ENCODE data around the gene CBY2.
"Not testable (repeated sequence)": the region's sequence is repeated elsewhere in the genome, so short reads cannot be mapped to it uniquely, and the experiment has no call there.

Gene CBY2, protein sequence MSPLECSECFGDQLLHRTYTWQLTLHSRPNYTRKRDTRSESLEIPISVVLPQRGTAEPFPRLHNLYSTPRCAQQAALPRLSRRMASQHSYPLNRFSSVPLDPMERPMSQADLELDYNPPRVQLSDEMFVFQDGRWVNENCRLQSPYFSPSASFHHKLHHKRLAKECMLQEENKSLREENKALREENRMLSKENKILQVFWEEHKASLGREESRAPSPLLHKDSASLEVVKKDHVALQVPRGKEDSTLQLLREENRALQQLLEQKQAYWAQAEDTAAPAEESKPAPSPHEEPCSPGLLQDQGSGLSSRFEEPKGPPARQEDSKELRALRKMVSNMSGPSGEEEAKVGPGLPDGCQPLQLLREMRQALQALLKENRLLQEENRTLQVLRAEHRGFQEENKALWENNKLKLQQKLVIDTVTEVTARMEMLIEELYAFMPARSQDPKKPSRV

DNA sequence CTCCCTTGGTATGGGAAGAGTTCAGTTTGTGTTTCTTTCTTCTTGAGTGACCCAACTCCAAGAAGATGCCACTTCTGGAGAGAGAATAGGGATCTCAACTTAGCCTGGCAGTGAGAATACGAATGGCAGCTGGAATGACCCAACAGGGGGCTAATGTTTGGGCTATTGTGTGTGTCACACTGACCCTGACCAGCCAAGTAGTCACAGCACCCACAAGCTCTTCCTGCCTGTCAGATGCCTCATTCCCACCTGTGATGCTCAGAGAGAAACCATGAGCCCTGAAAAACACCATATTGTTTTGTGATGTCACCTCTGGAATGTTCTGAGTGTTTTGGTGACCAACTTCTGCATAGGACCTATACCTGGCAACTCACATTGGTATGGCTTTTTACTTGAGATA, at the start of gene CBY2:
CBY2 (plus strand) TSS at position 233 of the 400 bp plus-strand sequence; CDS start at position 304, 71 bp downstream.
- DNase-seq (ENCODE audit: insufficient read length, low spot score) (no peak), FAIRE-seq (no peak)
- TF ChIP-seq POLR2A (IDR thresholded peaks at IDR 0.05; ENCODE audit: low read depth, low read length): no peak

DNA sequence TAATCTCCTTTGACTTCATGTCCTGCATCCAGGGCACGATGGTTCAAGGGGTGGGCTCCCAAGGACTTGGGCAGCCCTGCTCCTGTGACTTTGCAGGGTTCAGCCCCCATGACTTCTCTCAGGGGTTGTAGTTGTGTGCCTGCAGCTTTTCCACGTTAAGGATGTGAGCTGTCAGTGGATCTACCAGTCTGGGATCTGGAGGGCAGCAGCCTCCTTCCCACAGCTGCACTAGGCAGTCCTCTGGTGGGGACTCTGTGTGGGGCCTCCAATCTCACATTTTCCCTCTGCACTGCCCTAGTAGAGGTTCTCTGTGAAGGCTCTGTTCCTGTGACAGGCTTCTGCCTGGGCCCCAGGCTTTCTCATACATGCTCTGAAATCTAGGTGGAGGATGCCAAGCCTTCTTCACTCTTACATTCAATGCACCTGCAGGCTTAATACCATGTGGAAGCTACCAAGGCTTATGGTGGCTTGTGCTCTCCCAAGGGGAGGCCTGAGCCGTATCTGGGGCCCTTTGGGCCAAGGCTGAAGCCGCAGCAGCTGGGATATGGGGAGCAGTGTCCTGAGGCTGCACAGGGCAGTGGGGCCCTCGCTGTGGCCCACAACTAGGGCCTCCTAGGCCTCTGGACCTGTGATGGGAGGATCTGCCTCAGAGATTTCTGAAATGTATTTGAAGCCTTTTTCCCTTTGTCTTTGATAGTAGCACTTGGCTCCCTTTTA, 47.3 kb upstream of the CBY2 start:
- no peak for FAIRE-seq
- TF ChIP-seq POLR2A (IDR thresholded peaks at IDR 0.05; ENCODE audit: low read depth, low read length): no peak
- no peak for DNase-seq (ENCODE audit: insufficient read length, low spot score)

DNA sequence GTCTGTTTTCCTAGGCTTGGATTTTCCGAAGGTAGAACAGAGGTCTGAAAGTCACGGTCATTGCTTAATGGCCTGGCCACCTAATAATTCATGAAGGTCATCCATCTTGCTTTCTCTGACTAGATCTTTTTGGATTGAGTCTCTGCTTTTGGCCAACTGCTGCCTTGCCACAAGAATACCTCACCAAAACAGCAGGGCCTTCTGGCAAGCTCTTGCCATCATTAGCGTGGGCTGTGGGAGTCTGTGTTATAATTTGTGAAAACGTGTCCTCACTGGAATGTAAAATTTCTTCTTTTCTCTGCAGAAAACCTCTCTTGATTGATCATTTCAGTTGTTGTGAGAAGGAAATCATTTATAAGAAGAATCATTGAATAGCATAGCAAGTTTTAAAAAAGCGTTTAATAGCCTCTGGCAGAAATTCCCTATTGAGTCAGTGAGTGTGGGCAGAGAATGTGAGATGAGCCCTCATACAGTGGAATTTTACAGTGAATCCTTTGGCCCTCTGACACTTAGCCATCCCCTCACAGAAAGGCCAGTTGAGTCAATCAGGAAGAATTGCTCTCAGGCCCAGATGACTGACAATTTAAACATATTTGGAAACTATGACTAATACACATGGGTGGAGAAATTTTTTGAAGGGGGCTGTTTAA, 43.4 kb upstream of the CBY2 start:
- no peak for TF ChIP-seq POLR2A (IDR thresholded peaks at IDR 0.05; ENCODE audit: low read depth, low read length)
- no peak for DNase-seq (ENCODE audit: insufficient read length, low spot score)
- FAIRE-seq: no peak

DNA sequence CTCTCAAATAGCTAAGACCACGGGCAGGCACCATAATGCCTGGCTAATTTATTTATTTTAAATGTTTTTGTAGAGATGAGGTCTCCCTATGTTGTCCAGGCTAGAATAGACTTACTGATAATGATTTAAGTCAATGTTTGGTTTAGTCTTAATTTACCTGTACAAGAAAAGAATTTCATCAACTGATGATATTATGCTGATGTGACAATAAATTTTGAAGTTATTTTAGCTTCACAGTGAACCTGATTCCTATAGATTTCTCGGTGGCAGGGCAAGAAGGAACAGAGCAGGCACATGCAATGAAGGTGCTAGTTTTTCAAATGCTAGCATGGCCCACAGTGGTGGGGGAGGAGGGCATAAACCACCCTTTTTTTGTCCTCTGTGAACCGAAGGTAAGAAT, 42.6 kb upstream of the CBY2 start:
- DNase-seq (ENCODE audit: insufficient read length, low spot score): no peak
- TF ChIP-seq POLR2A (IDR thresholded peaks at IDR 0.05; ENCODE audit: low read depth, low read length): no peak
- no peak for FAIRE-seq

DNA sequence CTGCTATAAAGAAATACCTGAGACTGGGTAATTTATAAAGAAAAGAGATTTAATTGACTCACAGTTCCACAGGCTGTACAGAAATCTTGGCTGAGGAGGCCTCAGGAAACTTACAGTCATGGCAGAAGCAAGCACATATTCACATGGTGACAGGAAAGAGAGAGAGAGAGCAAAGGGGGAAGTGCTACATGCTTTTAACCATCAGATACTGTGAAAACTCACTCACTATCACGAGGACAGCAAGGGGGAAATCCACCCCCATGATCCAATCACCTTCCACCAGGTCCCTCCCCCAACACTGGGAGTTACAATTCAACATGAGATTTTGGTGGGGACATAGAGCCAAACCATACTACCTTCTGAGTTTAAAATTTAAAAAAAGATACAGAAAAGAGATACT, 41.7 kb upstream of the CBY2 start:
- not testable (repeated sequence) for FAIRE-seq

DNA sequence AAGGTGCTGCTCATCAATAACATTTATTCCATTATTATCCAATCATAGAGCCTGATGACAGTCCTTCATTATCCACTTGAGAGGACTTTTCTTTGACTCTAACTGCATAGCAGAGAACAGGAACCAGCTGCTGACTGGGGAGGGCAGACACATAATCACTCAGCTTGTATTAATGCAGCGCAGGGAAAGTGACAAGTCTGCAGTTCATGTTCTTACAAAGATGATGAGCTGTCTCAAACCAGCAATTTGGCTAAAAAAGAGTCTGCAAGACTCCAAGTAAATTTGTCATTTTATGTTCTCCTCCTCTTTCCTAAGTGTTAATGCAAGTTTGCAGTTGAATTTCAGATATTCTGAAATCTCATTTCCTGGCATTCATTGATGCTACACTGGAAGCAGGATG, 40.0 kb upstream of the CBY2 start:
- FAIRE-seq: no peak
- no peak for DNase-seq (ENCODE audit: insufficient read length, low spot score)
- no peak for TF ChIP-seq POLR2A (IDR thresholded peaks at IDR 0.05; ENCODE audit: low read depth, low read length)

More for the DNA sequence above, 41.7 kb upstream of the CBY2 start:
- DNase-seq (ENCODE audit: insufficient read length, low spot score): not testable (repeated sequence)

DNA sequence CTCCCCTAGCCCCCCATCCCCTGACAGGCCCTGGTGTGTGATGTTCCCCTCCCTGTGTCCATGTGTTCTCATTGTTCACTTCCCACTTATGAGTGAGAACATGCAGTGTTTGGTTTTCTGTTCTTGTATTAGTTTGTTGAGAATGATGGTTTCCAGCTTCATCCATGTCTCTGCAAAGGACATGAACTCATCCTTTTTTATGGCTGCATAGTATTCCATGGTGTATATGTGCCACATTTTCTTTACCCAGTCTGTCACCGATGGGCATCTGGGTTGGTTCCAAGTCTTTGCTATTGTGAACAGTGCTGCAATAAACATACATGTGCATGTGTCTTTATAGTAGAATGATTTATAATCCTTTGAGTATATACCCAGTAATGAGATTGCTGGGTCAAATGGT, 39.2 kb upstream of the CBY2 start:
- not testable (repeated sequence) for FAIRE-seq; DNase-seq (ENCODE audit: insufficient read length, low spot score)

DNA sequence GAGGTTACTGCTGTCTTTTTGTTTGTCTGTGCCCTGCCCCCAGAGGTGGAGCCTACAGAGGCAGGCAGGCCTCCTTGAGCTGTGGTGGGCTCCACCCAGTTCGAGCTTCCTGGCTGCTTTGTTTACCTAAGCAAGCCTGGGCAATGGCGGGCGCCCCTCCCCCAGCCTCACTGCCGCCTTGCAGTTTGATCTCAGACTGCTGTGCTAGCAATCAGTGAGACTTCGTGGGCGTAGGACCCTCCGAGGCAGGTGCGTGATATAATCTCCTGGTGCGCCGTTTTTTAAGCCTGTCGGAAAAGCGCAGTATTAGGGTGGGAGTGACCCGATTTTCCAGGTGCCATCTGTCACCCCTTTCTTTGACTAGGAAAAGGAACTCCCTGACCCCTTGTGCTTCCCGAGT, 32.5 kb upstream of the CBY2 start:
- not testable (repeated sequence) for DNase-seq (ENCODE audit: insufficient read length, low spot score); FAIRE-seq

DNA sequence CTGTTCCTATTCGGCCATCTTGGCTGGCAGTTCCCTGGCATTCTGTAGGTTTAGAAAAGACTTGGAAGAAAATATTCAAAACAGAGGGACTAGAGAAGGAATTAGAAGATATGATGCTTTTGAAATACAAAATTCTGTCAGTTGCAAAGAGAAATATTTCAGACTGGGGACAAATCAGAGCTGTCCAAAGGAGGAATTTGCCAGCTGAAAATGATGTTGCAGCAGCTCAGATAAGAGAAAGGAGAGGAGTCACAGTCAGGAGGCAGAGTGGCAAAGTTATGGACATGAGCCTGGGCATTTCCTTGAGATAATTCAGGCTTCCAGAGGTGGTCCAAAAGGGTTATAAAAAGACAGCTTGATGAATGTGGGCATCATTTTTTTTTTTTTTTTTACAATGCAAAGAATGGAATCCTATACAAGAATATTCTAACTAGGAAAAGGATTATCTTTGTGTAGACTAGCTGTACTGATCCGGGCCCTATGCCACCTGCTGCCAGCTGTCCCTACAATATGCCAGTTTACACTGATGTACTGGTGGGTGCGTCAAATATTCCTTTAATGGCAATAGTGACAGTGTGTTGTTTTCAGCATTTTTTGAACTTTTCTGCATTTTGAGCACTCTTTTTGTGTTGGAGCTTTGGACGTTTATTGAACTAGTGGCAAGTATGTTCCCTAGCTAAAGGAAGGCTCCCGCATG, 31.8 kb upstream of the CBY2 start:
- TF ChIP-seq POLR2A (IDR thresholded peaks at IDR 0.05; ENCODE audit: low read depth, low read length): no peak
- DNase-seq (ENCODE audit: insufficient read length, low spot score) (no peak), FAIRE-seq (no peak)

DNA sequence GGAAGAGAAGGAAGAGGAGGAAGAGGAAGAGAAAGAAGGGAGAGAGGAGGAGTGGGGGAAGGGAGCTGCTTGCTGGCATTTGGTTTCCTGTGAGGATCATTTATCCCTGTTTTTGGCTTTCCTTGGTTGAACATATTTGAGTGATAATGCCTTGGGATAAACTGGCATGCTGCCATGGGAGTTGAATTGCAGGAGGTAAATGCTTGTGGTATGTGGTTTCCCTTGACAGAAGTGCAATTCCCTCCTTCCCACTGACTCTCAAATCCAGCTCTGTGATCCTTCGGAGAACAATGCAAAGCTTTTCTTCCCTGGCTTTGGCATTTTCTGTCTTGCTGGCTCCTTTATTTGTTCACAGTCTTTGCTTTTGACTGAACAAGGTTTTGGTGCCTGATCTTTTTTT, 27.2 kb upstream of the CBY2 start:
- TF ChIP-seq POLR2A (IDR thresholded peaks at IDR 0.05; ENCODE audit: low read depth, low read length): no peak
- FAIRE-seq (no peak), DNase-seq (ENCODE audit: insufficient read length, low spot score) (no peak)

DNA sequence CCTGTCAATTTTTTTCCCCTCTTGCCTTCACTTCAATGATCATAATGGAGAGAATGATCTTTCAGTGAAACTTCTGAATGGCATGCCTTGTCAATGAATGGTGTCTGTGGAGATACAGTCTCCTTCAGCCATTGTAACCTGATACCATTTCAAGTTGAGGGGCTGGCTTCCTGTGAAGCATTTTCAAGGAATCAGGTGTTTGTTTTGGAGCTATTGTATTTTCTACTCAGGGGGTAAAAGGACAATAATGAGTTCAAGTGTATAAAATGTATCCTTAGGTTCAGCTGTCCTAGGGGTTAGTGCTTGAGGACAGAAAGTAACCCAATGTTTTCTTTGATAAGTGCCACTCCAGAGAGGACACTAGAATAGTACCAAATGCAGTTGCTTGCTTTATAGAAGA, 23.8 kb upstream of the CBY2 start:
- TF ChIP-seq POLR2A (IDR thresholded peaks at IDR 0.05; ENCODE audit: low read depth, low read length): no peak
- FAIRE-seq (no peak), DNase-seq (ENCODE audit: insufficient read length, low spot score) (no peak)

DNA sequence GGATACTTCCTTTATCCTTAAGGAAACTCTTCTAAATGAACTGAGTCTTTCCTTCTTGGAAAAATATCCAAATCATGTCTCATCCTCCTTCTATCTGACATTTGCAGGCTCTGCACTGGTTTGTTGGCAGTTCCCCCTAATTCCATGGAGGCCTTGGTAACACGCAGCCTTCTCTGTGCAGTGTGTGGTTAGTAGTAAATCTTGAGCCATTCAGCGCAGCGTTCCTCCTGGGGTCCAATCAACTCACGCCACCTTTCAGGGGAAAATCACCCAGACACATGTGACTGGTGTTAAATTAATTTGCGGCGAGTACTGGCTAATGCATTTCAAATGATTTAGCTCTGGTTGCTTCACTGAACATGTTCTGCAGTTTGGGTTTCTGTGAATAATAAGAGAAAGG, 21.0 kb upstream of the CBY2 start:
- no peak for FAIRE-seq
- no peak for TF ChIP-seq POLR2A (IDR thresholded peaks at IDR 0.05; ENCODE audit: low read depth, low read length)

DNA sequence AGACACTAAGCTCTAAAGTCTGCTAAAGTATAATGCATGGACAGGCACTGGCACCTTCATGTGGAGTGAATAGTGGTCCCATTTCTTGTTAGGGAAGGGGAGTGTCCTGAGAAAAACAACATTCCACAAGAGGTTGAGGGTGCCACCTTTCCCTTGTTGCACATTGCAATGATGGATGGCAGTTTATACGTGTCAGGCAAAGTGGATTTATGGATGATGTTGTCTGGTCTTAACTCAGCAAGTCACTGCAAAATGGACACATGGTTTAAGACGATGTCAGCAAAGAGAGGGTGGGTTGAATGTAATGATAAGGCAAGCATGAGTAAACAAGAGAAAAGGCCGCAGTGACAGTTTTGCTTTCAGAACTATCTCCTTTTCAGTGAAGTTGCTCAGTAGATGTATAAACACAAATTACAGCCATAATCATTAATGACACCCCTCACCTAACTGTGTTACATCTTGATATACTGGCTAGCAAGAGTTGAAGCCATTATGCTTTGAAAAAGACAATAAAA, 19.6 kb upstream of the CBY2 start:
- no peak for TF ChIP-seq POLR2A (IDR thresholded peaks at IDR 0.05; ENCODE audit: low read depth, low read length)
- FAIRE-seq: no peak
- DNase-seq (ENCODE audit: insufficient read length, low spot score): no peak

More for the DNA sequence above, 21.0 kb upstream of the CBY2 start:
- DNase-seq (ENCODE audit: insufficient read length, low spot score): no peak

DNA sequence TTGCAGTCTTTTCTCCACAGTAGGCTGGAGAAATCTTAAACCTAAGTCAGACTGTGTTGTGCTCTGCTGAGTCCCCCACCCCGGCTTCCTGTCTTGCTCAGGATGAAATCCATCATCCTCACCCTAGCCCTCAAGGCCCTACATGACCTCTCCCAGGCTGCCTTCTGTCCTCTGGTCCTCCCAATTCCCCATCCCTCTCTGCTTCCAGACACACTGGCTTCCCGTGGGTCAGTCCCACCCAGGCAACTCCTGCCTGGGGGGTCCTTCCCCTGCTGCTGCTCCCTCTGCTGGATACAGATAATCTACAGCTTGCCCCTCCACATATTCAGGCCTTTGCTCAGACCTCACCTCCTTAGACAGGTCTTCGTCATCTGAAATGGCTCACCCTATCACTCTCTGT, 18.4 kb upstream of the CBY2 start:
- no peak for TF ChIP-seq POLR2A (IDR thresholded peaks at IDR 0.05; ENCODE audit: low read depth, low read length)
- DNase-seq (ENCODE audit: insufficient read length, low spot score): no peak
- FAIRE-seq: no peak
